ENCODE data around the gene BUB3. TPM values are rescaled to one million over a fixed set of nuclear protein-coding genes. Genes with fewer than 3 reads are reported as not detected.

BUB3 gene
- total and polyA plus RNA-seq, 2 experiments from 2014 or later: 92.0 to 131 TPM

- peaks cover 98% of the 10 kb centered on the region for H3K27me3 ChIP-seq
- H3K9me3 ChIP-seq (ENCODE audit: low read depth): no peaks in the 10 kb centered on the region
- H3K9me2 ChIP-seq (replicated peaks; ENCODE audit: insufficient read depth): no peaks in the 10 kb centered on the region
- TF ChIP-seq EZH2 (IDR thresholded peaks at IDR 0.05; ENCODE audit: borderline replicate concordance) (no peak), EZH2phosphoT487 (IDR thresholded peaks at IDR 0.05; ENCODE audit: low read depth, severe bottlenecking, unreplicated experiment) (no peak), CTCF (IDR thresholded peaks at IDR 0.05; ENCODE audit: poor library complexity) (no peak)
- no peak overlapping the region for H2AFZ ChIP-seq
- H3K4me3 ChIP-seq: no peak overlapping the region
- peak overlapping the region; percentile 51 for H3K4me2 ChIP-seq
- peaks cover 16% of the 10 kb centered on the region for H3K4me1 ChIP-seq (ENCODE audit: insufficient read depth)
- no peaks in the 10 kb centered on the region for H3K36me3 ChIP-seq (replicated peaks; ENCODE audit: insufficient read depth, low read depth)
- no peaks in the 10 kb centered on the region for H3K79me2 ChIP-seq
- H4K20me1 ChIP-seq (ENCODE audit: insufficient read depth, poor library complexity, severe bottlenecking): no peaks in the 10 kb centered on the region
- no peak for DNase-seq (ENCODE audit: low spot score)
- no peak overlapping the region for H3K27ac ChIP-seq
- 9% methylated on average over 7 of the region's 7 CpGs for WGBS (ENCODE audit: low lambda C conversion rate, missing lambda C conversion rate)
These were observed 15.1 kb upstream of the BUB3 start for GRCh38 chr10:123139165-123139520.

- Histone ChIP-seq H3K27me3 (peaks cover 98% of the 10 kb centered on the region), H3K4me1 (ENCODE audit: insufficient read depth) (peaks cover 16% of the 10 kb centered on the region), H2AFZ (no peak overlapping the region), H3K36me3 (replicated peaks; ENCODE audit: insufficient read depth, low read depth) (no peaks in the 10 kb centered on the region), H3K4me2 (peak overlapping the region; percentile 51), H3K4me3 (no peak overlapping the region), H3K79me2 (no peaks in the 10 kb centered on the region), H3K9me2 (replicated peaks; ENCODE audit: insufficient read depth) (no peaks in the 10 kb centered on the region), H3K27ac (no peak overlapping the region), H3K9me3 (ENCODE audit: low read depth) (no peaks in the 10 kb centered on the region), H4K20me1 (ENCODE audit: insufficient read depth, poor library complexity, severe bottlenecking) (no peaks in the 10 kb centered on the region)
- under 1% methylated on average over 32 of the region's 32 CpGs for WGBS (ENCODE audit: low lambda C conversion rate, missing lambda C conversion rate)
- DNase-seq (ENCODE audit: low spot score): peak; percentile 74
- TF ChIP-seq CTCF (IDR thresholded peaks at IDR 0.05; ENCODE audit: poor library complexity) (no peak), EZH2 (IDR thresholded peaks at IDR 0.05; ENCODE audit: borderline replicate concordance) (peak; percentile 50), EZH2phosphoT487 (IDR thresholded peaks at IDR 0.05; ENCODE audit: low read depth, severe bottlenecking, unreplicated experiment) (peak; percentile 89)
These were observed 14.6 kb upstream of the BUB3 start for GRCh38 chr10:123139521-123140163.

- H3K27me3 ChIP-seq: peaks cover 98% of the 10 kb centered on the region
- H4K20me1 ChIP-seq (ENCODE audit: insufficient read depth, poor library complexity, severe bottlenecking): no peaks in the 10 kb centered on the region
- no peak overlapping the region for H3K27ac ChIP-seq
- no peaks in the 10 kb centered on the region for H3K9me2 ChIP-seq (replicated peaks; ENCODE audit: insufficient read depth)
- peaks cover 16% of the 10 kb centered on the region for H3K4me1 ChIP-seq (ENCODE audit: insufficient read depth)
- no peaks in the 10 kb centered on the region for H3K79me2 ChIP-seq
- H3K36me3 ChIP-seq (replicated peaks; ENCODE audit: insufficient read depth, low read depth): no peaks in the 10 kb centered on the region
- TF ChIP-seq EZH2 (IDR thresholded peaks at IDR 0.05; ENCODE audit: borderline replicate concordance) (peak; percentile 83), CTCF (IDR thresholded peaks at IDR 0.05; ENCODE audit: poor library complexity) (peak; percentile 13), EZH2phosphoT487 (IDR thresholded peaks at IDR 0.05; ENCODE audit: low read depth, severe bottlenecking, unreplicated experiment) (no peak)
- DNase-seq (ENCODE audit: low spot score): no peak
- H3K9me3 ChIP-seq (ENCODE audit: low read depth): no peaks in the 10 kb centered on the region
- no peak overlapping the region for H2AFZ ChIP-seq
- H3K4me2 ChIP-seq: peak overlapping the region; percentile 51
- H3K4me3 ChIP-seq: no peak overlapping the region
- 3% methylated on average over 43 of the region's 43 CpGs for WGBS (ENCODE audit: low lambda C conversion rate, missing lambda C conversion rate)
These were observed 13.8 kb upstream of the BUB3 start for GRCh38 chr10:123140164-123140982.

All from hepatocyte (in vitro differentiated cells).